ENCODE results near the gene NEK6.

NEK6 gene

GRCh38 chr9:124386201-124386600 is 128.5 kb downstream of the NEK6 start:
- no peak for DNase-seq

- DNase-seq, result no peak
Observed at GRCh38 chr9:124388275-124389048, 130.7 kb downstream of the NEK6 start.

GRCh38 chr9:124389146-124389939 is 131.6 kb downstream of the NEK6 start:
- DNase-seq, result no peak

GRCh38 chr9:124390794-124391658 is 133.3 kb downstream of the NEK6 start:
- no peak for DNase-seq

- DNase-seq, result no peak
Observed at GRCh38 chr9:124392254-124392870, 134.6 kb downstream of the NEK6 start.

GRCh38 chr9:124392871-124393460 is 135.2 kb downstream of the NEK6 start:
- DNase-seq, result no peak

- DNase-seq, result no peak
Observed at GRCh38 chr9:124394167-124394566, 136.4 kb downstream of the NEK6 start.

GRCh38 chr9:124394596-124394995 is 136.8 kb downstream of the NEK6 start:
- no peak for DNase-seq

- DNase-seq, result no peak
Observed at GRCh38 chr9:124395826-124396225, 138.1 kb downstream of the NEK6 start.

- DNase-seq, result no peak
Observed at GRCh38 chr9:124398191-124398935, 140.6 kb downstream of the NEK6 start.

- no peak for DNase-seq
Observed at GRCh38 chr9:124399323-124399967, 141.7 kb downstream of the NEK6 start.

GRCh38 chr9:124399968-124400940 is 142.5 kb downstream of the NEK6 start:
- DNase-seq, result no peak

Measured in NCI-H2081 treated with DMSO at 0.1 percent for 48 hours (cell line).